ENCODE data around the gene DLX1. TPM values are rescaled to one million over a fixed set of nuclear protein-coding genes. Genes with fewer than 3 reads are reported as not detected.
"Not testable (repeated sequence)": the region's sequence is repeated elsewhere in the genome, so short reads cannot be mapped to it uniquely, and the experiment has no call there.

Gene DLX1
- total RNA-seq, 4 donors from 2014 or later: 0.16 TPM; not detected in 3

DNA sequence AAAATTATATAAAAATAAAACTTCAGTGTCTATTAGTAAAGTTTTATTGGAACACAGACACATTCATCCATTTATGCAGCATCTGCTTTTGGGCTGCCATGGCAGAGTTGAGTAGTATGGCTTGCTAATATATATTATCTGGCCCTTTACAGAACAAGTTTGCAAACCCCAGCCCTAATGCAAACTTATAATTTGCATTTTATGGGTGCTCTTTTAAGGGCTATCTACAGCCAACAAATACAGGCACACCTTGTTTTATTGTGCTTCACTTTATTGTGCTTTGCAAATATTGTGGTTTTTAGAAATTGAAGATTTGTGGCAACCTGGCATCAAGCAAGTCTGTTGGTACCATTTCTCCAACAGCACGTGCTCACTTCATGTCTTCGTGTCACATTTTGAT is 52.6 kb downstream of the DLX1 start:
- in situ Hi-C loops (cut with MboI; ENCODE audit: low sequenced_read_pairs in 4 of 4) (loop anchor here in 1 of 4 donors (25.0 kb wide), 1 partner anchor 551 kb away; no protein-coding TSS in a partner anchor), intact Hi-C loops (cut with DNase I; ENCODE audit: low total_unique reads) (no loop called here)
- Histone ChIP-seq H3K27ac (no peak overlapping the region), H3K9me3 (no peaks in the 10 kb centered on the region), H3K4me3 (no peak overlapping the region), H3K4me1 (no peaks in the 10 kb centered on the region), H3K27me3 (no peaks in the 10 kb centered on the region), H3K36me3 (no peaks in the 10 kb centered on the region)
- no peak for DNase-seq
- no peak for ATAC-seq
- TF ChIP-seq POLR2A (IDR thresholded peaks at IDR 0.05): no peak
- no peak for TF ChIP-seq CTCF (IDR thresholded peaks at IDR 0.05 in 4 of 5, conservative IDR thresholded peaks at IDR 0.05 in 1 of 5)

- DNase-seq; H3K36me3 ChIP-seq; H3K4me3 ChIP-seq; H3K27ac ChIP-seq; ATAC-seq; intact Hi-C loops (cut with DNase I; ENCODE audit: low total_unique reads); H3K27me3 ChIP-seq; H3K4me1 ChIP-seq; H3K9me3 ChIP-seq: not testable (repeated sequence)
- in situ Hi-C loops (cut with MboI; ENCODE audit: low sequenced_read_pairs in 4 of 4): loop anchor here in 1 of 4 donors (25.0 kb wide), 1 partner anchor 551 kb away; no protein-coding TSS in a partner anchor
Measured at GRCh38 chr2:172138727-172139126, 53.4 kb downstream of the DLX1 start.

Other genes starting within 250 kb of the DLX1 start
- gene SLC25A12, start 191.3 kb upstream of the DLX1 start, total RNA-seq: 10 to 100 TPM; 54.2 to 91.3 (median 79.0) TPM
- gene HAT1, start 163.0 kb upstream of the DLX1 start, total RNA-seq: 10 to 100 TPM; 30.6 to 61.9 (median 50.0) TPM
- gene METAP1D, start 85.6 kb upstream of the DLX1 start, total RNA-seq: 10 to 100 TPM in 2 of 4 donors, 1 to 10 TPM in 2; 4.3 to 14.3 (median 9.7) TPM
- not detected for gene DLX2, start 17.4 kb downstream of the DLX1 start, total RNA-seq